ENCODE measurements around the gene ZNF148.

- peak; percentile 60 for TF ChIP-seq CTCF (conservative IDR thresholded peaks at IDR 0.05)
- TF ChIP-seq ZFX (IDR thresholded peaks at IDR 0.05), result no peak
These were observed 172.9 kb downstream of the ZNF148 start for GRCh38 chr3:125202197-125202596.

All from C4-2B (cell line).